Measurements from ENCODE around the gene FGD6.

GRCh38 chr12:95116341-95116740, 100.9 kb downstream of the FGD6 start:
- no peak for TF ChIP-seq CTCF (IDR thresholded peaks at IDR 0.05; ENCODE audit: insufficient read depth, low read length, poor library complexity, severe bottlenecking)
- TF ChIP-seq EZH2phosphoT487 (conservative IDR thresholded peaks at IDR 0.05; ENCODE audit: low read length): no peak

Data from SU-DHL-6 (cell line).